DLD1 (cell line): ENCODE data around the gene PITPNC1.
"Not testable (repeated sequence)": the region's sequence is repeated elsewhere in the genome, so short reads cannot be mapped to it uniquely, and the experiment has no call there.

Experiments used
- in situ Hi-C: cut with HindIII; loops from 2 replicates; pipeline ENCODE4 v1.10.0; 2017; ENCODE audit warnings: low sequenced_read_pairs

PITPNC1 gene

DNA sequence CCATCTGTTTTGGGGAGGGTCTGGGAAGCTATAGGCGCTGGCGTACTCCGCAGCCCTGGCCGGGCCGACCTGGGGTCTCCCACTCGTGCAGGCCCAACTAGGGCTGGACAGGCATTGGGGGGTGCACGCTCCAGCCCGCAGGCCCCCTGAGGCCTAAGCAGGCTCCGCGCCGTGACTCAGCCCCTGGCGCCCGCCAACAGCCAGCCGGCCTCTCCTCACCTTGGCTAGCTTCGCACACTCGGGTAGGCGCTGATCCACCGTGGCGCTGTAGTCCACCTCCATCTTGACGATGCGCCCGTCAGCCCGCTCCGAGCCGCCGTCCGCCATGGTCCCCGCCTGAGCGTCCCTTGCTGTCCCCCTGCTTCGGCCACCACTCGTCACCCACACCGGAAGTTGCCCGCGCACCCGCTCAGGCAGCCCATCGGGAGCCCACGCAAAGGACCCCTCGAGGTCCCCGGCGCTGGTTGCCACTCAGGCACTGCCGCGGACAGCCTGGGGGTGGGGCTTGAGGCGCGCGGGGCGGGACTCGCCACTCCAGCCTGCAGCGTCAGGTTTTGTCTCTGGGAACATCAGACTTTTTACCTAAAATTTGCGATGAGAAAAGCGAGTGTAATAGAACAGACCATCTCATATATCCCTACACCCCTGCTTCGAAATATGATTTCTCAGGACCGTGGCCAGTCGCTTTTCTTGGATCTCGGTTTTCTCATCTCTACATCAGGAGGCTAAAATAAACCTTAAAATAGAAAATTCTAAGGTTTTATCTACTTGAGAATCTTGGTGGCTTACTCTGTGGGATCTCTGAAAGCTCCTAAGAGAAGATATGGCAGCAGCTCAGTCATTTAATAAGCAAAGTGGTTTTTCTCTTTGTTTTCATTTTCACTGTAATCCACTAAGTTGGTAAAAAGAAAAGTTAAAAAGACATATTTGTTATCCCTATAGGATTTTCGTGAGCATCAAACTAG lies 10.6 kb upstream of the PITPNC1 start, which contains the start of gene PSMD12:
TSS of gene PSMD12 (minus strand) at position 385 of the 965 bp plus-strand sequence. CDS start at position 327, 58 bp downstream.
- in situ Hi-C loops = no loop called here

DNA sequence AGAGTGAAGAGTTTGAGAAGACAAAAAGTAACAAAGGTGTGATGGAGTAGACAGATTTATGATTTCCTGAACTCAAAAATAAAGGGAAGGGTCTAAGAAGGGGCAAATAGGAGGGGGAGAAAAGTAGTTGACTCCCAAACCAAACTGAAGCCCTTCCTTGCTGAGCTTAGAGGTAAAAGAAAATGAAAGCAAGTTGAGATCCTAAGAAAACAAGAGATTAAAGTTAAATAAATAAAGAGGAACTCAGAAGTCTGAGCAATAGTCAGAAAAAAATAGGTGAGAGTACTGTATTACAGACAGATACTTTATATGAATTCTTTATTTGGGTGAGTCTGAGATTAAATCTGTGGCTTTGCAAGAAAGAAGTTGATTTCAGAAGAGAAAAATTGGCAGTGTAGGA lies 7.4 kb upstream of the PITPNC1 start:
- in situ Hi-C loops = no loop called here

DNA sequence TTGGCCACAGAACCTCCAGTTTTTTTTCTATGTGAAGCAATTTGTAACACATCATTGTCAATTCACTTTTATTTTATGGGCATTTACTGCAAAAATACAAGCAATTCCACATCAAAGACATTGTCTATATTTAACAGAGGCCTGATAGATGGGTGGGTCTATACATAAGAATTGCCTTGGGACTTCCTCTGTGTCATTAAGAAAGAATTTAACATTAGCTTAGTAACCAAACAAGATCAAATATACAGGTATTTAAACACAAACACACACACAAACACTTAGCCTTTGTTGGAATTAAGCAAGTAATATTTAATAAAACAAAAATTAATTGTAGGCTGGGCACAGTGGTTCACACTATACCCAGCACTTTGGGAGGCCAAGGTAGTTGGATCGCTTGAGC lies 4.3 kb upstream of the PITPNC1 start:
- in situ Hi-C loops = no loop called here

DNA sequence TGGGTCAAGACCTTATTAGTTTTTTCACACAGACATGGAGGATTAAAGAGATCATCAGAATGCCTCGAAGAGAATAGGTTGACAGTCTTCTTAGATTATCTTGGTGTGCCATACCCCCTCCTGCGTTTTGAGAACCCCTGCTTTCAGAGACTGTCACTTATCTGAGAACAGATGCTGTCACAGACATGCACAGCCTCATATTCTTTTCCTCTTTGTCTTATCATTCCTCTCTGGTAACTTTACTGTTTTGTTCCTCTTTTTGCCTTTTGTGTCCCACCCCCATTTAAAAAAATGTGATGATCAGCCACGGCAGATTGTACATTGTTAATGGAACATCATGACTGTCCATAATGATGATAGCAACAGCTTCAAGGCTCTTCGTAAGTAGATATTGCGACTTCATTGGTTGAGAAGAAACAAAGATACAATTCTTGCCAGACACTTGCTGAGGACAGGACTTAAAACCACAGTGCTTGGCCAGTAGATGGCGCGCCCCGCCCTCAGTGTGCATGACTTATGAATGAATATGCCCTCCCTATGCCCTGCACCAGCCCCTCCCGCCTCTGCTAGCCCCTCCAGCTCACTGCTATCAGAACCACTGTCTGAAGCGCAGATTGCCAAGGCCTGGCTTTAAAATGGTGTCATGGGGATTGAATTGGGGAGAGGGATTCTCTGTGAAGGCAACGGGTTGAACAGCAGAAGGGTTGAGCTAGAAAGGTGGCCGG lies 2.6 kb upstream of the PITPNC1 start:
- in situ Hi-C loops = no loop called here

DNA sequence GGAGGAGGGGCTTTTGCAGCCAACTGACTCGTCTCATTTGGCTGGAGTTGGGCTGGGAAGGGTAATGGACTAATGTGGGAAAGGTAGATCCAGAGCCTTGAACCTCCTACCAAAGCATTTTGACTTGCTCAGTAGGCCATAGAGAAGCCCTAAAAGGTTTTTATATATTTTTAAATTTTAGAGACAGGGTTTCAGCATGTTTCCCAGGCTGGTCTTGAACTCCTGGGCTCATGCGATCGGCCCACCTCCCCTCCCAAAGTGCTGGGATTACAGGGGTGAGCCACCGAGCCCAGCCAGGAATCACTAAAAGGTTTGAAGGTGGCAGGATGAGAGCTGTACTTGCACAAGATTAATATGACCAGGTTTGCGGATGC lies 2.0 kb upstream of the PITPNC1 start:
- in situ Hi-C loops = no loop called here

DNA sequence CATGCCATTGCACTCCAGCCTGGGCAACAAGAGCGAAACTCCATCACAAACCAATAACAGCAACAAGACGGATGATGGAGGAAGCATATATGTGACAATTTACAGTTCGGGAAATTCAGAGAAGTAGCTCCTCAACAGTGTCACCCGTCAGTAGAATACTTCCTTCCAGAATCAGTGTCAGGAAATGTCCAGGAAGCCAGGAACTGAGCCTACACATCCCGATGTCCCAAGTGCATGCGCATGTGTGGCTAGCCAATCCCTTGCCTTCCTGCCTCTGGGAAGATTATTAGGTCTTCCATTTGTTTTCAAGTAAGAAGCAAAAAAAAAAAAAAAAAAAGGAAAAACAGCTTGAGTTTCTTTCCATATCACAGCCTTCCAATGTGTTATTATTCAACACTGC lies 1.4 kb upstream of the PITPNC1 start:
- in situ Hi-C loops = no loop called here

DNA sequence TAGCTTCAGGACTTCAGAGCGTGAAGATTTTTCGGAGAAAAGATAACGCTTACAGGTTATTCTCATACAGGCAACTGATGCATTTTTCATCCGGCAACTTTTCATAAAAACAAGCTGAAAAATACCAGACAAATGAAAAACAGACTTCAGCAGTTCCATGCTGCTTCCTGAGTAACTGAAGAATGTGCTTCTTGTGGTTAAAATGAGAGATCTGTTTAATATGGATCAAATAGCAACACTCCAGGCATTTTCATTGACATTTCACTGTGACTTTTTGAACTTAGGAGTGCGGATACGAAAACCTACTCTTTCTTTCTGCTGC lies 705 bp upstream of the PITPNC1 start:
- in situ Hi-C loops = no loop called here

DNA sequence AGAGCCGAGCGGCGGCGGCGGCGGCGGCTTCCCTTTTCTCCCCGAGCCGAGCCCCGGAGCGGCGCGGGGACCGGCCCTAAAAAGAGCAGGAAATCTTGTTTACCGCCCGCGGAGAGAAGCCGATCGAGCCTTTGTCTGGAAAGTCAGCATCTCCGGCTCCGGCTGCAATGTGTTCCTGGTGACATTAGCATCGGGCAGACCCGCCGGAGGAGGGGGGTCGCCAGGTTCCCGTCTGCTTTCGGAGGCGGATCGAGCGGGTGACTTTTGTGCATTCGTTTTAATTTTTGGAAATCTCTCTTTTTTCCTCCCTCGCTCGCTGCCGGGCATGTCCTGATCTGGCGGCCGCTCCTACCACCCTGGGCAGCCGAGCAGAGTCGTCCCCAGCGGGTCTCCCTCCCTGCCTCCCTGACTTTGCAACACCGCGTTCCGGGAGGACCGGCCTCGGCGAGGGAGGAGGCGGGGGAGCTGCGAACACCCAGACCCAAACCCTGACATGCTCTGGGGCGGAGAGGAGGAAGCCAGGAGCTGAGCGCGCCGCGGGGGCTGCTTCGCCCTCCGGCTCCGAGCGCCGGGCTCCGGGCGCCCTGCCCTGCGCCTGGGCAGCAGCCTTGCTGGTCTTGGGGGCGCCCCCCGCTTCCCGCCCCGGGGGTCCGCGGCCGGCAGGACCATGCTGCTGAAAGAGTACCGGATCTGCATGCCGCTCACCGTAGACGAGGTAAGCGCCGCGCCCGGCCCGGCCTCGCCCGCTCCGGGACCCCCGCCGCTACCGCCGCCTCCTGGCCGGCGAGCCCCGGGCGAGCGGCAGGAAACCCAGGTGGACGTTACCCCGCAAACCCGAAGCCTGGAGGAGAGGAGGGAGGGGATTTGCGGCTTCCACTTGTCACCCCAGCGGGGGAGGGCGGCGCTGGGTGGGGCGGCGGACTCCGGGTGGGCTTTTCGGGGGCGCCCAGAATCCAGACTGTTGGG lies 690 bp downstream of the PITPNC1 start:
- in situ Hi-C loops = no loop called here

DNA sequence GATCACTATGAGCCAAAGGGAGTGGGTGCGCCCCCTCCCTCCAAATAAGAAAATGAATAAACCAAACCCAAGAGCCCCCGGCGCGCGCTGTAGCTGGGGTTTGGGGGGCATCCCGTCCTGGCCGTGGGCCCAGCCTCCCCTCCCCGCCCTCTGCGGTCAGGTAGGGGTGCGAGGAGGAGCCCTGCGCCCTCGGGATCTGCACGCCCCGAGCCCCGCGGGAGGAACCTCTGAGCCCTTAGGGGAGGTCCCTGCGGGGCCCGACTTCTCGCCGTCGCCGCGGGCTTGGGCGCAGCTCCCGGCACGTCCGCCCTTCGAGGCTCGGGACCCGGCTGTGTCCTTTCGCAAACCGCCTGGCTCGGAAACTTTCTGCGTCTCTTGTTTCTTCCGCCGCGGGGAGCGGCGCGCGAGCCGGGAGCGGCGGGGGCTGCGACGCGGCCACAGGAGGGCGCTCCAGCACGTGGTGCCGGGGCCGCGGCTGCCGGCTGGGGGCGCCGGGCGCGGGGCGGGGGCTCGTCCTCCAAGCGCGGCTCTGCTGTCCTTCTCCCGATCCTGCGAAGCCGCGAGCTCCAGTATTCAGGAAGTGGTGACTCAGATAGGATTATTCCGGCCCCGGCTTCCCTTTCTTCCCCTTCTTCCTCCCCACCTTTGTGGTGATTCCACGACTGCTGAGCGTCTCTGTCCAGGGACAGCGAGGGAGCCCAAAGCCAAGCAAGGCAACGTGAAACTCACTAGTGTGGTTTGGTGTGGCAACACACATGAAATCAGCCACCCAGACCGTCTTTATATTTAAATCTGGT lies 1.6 kb downstream of the PITPNC1 start:
- in situ Hi-C loops = no loop called here

DNA sequence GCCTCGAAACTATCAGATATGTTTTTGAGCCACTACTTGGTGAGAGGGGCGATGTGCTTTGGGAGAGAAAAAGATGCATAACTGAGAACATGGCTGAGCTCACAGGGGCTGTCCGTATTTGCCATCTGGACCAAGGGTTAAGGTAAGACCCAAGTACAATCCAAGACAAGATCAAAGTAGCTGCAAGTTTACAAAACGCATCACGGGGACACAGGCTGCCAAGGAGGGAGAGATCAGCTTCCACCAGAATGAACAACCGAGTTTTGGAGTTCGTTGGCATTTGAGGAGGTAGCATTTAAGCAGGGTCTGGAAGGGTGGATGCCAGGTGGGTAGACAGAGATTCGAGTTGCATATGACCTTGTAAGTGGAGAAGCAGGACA lies 2.2 kb downstream of the PITPNC1 start:
- in situ Hi-C loops = no loop called here

DNA sequence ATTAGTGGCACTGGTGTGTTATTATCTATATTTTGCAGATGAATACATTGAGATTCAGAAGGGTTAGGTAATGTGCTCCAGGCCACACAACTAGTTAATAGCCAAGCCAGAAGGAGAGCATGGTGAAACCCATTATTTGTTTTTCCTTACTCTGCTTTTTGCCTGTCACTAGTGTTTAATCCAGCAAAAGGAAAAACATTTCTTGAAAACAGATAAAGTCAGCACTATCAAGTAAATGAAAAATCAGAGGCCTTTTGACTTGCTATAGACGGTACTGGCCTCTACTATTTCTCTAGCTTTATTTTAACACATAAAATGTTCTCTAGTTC lies 4.8 kb downstream of the PITPNC1 start:
- in situ Hi-C loops = no loop called here

DNA sequence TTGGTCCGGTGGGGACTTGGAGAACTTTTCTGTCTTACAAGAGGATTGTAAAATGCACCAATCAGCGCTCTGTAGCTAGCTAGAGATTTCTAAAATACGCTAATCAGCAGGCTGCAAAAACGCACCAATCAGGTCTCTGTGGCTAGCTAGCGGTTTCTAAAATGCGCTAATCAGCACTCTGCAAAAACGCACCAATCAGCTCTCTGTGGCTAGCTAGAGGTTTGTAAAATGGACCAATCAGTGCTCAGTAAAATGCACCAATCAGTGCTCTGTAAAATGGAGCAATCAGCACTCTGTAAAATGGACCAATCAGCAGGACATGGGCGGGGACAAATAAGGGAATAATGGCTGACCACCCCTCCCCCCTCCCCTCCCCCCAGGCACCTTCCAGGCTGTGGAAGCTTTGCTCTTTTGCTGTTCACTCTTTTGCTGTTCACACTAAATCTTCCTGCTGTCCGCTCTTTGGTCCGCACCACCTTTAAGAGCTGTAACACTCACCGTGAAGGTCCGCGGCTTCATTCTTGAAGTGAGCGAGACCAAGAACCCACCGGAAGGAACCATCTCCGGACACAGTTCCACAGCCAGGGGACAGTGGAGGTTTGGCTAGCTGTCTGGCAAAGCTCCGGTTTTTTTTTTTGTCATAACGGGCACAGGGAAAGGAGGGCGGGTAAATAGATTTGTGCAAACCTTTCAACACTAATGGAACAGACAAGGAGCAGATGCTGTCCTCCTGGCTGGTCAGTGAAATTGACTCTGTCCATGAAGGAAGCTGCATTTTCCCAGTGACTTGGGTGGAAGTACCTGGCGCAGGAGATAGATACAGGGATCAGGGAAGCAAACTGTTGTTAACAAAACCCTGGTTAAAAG lies 8.3 kb downstream of the PITPNC1 start:
- in situ Hi-C loops = no loop called here

DNA sequence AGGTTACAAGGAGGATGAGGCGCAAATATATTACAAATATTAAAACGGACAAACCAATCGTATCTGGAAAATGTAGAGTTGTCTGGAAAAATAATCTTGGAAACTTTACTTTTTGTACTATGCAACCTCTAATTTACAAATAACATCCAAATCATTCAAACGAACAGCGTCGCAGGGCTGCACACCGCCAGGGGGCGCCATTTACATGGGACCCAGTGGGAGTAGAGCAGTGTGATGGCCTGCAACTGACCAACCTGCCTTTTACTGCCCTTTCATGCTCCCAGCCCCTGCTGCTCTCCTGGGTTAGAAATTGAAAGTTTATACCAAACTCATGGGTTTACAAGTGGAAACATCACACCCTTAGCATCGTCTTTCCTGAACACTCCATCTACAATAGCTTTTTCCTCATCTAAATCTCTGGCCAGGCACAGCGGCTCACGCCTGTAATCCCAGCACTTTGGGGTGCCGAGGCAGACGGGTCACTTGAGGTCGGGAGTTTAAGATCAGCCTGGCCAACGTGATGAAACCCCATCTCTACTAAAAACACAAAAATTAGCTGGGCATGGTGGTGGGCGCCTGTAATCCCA lies 10.0 kb downstream of the PITPNC1 start:
- in situ Hi-C loops = no loop called here

DNA sequence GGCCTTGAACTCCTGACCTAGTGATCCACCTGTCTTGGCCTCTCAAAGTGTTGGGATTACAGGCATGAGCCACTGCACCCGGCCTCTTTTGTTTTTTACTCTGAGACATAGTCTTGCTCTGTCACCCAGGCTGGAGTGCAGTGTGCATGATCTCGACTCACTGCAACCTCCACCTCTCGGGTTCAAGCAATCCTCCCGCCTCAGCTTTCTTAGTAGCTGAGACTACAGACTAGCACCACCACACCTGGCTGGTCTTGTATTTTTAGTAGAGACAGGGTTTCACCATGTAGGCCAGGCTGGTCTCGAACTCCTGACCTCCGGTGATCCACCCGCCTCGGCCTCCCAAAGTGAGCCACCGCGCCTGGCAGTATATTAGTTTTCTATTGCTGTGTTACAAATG lies 11.5 kb downstream of the PITPNC1 start:
- in situ Hi-C loops = not testable (repeated sequence)

DNA sequence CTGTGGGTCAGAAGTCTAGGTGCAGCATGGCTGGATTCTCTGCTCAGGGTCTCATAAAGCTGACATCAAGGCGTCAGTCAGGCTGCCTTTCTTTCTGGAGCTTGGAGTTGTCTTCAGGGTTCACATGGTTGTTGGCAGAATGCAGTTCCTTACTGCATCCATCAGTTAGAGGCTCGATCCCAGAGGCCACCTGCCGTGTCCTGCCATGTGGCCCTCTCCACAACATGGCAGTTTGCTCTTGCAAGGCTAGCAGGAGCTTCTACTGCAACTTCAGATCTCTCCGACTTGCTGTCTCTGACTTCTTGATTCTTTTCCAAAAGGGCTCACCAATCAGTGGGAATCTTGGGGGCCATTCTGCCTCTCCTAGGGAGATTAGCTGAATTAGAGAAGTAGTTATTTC lies 11.9 kb downstream of the PITPNC1 start:
- in situ Hi-C loops = no loop called here

DNA sequence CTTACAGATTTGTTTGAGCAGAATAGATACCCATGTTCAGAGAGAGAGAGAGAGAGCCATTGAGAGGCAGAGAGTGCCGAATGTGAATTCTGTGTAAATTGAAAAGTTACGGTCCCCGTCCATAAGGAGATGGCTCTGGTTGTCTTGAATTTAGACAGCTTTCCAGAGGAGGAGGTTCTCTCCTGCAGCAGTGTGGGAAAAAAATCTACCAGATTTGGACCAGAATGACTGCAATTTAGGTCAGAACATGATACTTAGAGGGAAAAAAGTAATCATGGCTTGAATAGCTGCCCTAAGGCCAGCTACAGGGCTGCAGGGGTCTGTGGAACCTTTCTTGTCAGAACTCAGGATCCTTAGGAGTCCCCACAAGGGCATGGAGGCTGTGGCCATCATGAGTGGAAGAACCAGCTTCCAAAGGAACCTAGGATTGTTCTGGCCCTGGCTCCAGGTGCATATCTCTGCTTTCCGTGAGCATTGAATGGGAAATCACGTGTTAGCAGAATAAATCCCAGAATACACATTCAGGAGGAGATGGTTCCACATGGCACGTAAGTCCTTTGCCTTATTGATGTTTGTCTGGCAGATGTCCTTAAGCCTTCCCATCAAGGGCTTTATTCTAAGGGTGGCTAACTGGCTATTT lies 13.0 kb downstream of the PITPNC1 start:
- in situ Hi-C loops = no loop called here

DNA sequence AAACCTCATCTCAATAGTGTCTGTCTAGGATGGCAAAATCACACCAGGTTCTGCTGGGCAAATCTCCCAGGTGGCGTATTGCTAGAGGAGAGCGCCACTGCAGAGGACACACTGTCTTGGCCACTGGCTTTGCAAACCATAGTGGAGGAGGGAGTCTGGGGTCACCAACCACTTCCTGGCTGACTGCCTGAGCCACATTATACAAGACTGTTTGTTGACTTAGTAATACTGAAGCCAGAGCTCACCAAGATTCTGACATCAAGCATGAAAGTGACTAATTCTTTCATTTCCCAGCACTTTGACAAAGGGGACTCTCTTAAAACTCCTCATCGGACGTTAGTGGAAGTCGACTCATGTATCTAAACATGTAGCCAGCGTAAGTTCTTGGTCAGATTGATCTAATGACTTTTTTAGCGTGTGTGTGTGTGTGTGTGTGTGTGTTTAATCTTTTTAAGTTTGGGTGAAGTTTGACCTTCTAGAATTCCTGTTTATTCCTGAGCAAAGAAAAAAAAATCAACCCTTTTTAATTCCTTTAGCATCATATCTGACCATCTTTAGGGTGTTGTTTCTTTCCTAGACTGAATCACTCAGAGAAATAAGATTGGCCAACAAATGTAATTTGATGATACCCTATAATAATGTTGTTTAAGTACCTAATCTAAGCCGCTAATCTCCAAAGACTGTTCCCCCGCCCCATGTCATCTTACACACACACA lies 13.7 kb downstream of the PITPNC1 start:
- in situ Hi-C loops = no loop called here

DNA sequence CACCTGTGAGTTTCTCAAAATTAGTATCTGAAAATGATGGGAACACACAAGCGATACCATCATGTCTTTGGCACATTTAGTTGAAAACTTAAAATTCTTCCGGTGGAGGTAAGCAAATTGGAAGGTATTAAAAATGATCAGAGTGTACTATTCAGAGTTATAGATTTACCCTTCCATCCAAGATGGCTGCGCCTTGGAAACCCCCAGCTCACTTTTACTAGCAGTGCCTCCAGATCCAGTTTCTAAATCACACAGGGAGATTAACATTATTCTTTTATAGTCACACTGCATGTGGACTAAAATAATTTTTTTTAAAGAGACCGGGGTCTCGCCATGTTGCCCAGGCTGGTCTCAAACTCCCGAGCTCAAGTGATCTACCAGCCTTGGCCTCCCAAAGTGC lies 15.0 kb downstream of the PITPNC1 start:
- in situ Hi-C loops = no loop called here
